Amygdala (tissue), 56 donors: ENCODE data around the gene CACNA2D3.

Experiments used
- DNase-seq, 56 donors: peaks; one replicate each; lab custom pipeline; 2025; lab: John Stamatoyannopoulos, UW

CACNA2D3 gene

DNA sequence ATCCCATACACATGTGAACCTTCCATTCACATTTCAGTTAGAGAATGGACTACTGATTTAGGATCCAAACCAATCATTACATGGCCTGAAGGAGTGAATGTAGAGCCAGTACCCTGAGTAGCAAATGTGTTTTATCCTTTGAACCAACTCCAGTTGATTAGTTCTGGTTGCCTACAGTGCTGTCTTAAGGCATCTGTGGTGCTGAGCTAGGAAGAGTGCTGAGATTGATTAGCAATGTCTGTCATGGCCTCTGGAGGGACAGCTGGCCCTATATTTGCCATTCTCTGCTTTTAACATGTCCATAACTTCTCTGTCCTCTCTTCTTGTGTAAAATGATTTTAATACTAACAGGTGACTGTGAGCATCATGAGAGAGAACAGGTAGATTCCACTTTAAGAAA lies 794.4 kb downstream of the CACNA2D3 start:
- DNase-seq: no peak

DNA sequence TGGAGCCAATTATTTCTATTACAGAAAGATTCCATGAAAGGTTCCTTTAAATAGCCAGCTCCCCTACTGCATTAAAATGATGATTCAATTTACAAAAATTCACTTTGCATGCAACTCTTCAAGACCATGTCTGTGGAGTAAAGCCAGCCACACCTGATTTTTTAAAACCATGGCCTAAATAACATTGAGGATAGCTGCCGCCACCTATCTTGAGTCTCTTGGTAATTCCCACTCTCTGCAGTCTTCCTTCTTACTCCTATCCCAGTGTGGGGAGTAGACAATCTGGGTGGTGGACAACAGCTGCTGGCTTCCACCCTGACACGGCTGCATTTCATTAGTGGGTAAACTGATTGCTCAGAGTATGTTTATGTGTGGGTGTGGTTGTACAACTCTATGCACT lies 794.8 kb downstream of the CACNA2D3 start:
- no peak for DNase-seq

DNA sequence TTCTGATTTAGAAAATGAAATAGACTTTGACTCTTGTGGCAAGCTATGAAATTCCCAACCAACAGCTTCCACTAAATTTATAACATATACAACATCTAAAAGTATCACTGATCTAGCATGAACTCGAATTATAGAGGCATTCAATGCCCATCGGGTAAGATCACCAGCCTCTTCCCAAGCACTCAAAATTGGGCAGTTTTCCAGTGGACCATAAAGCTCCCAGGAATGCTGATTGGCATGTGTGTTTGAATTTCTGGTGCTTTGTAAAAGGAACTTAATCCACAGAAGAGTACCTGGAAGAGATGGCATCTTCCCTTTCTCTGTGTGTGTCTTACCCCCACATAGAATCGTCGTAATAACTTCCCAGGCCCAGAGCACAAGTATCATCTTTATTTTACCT lies 795.5 kb downstream of the CACNA2D3 start:
- no peak for DNase-seq

DNA sequence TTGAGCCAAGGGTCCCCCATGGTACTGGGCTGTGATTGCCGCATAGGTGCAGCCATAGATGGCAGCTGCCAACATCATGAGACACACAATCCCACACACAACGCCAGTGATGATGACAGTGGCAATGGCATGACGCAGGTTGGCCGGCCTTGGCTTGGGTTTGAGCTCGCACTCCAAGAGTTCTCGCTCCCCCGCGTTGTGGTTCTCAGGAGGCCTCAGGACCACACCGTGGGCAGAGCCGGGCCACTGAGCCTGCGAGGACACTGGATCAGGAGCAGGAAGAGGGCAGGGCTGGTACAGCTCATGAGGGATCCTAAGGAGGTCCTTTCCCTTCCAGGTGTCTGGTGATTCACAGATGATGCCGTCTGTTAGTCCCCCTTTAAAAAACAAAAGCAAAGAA lies 796.2 kb downstream of the CACNA2D3 start:
- DNase-seq: no peak

DNA sequence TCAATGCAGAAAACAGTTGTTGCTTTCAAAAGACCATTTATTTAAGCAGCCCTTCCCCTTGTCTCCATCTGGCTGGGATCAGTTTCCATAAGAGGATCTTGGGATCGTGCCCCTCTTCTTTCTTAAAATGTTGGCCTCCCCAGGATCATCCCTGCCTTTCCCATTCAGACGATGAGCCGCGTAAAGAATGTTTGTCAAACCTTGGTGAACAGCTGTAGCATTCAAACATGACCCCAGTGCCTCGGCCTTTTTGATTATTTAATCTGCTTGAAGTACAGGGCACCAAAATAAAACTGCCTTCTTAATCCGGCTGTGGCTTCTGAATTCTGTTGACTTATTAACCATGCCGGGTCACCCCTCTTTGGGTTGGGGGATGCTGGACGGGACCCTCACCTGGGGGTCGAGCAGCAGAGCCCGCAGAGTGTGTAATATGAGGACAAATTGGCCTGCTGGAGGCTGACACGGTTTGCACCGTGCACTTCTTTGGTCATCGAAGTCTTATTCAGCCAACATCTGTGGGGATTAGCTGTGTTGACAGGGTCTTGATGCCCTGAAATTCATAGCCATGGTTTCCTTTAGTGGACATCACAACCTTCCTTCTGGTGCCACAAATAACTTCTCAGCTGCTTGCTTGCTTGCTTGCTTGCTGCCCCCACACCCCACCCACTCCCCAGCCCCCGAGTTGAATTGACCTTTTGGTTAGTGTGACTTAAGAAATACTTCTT lies 805.9 kb downstream of the CACNA2D3 start, which contains the start of gene LRTM1:
LRTM1 (minus strand) TSS at position 14 of the 725 bp plus-strand sequence. CDS start 148 bp downstream, outside the sequence.
- DNase-seq: no peak

DNA sequence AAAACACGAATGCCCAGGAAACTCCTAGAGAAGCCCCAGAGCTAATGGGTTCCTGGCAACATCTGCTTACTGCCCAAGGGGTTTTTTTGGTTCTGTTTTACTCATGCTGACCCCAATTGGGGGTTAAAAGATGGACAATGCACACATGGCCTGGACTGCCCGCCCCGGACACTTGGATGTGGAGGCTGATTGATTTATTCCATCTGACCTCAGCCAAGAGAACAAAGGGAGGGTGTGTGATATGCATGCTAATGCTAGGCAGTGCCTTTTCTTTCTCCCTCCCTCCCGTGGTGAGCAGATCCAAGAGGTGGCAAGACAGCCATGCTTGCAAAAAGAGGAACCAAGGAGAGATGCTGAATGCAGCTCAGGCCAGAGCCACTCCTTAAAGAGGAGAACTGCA lies 808.8 kb downstream of the CACNA2D3 start:
- DNase-seq: peak in 52 of 56 donors; percentile 3 to 83 (median 48)

DNA sequence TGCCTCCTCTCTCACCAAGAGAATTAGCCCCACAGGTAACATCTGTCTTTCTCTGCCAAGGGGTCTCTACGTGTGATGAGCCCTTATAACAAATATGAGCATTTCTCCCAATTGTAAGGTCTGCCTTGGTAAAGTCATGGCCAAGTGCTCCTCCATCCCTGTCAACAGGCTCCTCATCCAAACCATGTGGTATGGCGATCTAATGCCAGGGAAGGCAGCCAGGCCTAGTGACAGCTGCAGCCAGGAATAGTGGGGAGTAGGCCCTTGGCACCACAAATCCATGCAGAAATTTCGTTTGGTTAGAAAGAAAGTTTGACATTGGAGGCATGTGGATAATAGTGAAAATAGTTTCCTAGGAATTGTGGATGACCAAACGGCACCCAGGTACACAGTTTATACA lies 810.3 kb downstream of the CACNA2D3 start:
- DNase-seq: peak in 37 of 56 donors; percentile 1 to 74 (median 19)

DNA sequence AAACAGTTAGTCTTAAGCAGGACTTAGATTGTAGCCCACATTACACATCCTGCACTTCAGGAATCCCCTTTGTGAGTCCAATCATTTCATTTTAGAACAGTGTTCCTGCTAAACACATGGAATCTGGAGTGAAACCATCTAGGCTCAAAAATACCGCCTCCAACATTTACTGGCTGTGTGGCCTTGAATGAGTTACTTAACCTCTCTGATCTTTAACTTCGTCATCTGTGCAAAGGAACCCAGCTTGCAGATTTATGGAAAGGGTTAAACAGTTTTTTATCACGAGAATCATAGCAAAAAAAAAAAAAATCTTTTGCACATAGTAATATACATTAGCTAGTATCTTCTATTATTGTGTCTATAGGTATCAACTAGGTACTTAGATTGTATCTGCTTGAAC lies 813.5 kb downstream of the CACNA2D3 start:
- no peak for DNase-seq

DNA sequence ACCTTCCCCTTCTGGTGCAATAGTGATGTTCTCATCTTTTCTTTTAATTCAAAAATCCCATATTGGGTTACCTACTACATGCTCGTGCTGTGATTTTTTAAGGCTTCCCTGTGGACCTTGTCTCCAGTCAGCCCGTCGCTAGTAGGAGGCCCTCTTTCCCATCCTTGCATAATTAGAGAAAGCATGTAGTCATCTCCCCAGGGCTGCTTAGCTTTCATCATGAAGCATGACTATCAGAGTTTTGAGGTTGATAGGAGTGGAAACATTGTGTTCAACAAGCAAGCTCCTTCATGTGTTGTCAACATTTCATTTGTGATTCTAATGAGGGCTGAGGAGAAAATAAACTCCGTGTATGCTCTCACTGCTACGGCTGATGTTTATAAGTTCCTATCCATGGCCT lies 814.2 kb downstream of the CACNA2D3 start:
- DNase-seq: no peak

DNA sequence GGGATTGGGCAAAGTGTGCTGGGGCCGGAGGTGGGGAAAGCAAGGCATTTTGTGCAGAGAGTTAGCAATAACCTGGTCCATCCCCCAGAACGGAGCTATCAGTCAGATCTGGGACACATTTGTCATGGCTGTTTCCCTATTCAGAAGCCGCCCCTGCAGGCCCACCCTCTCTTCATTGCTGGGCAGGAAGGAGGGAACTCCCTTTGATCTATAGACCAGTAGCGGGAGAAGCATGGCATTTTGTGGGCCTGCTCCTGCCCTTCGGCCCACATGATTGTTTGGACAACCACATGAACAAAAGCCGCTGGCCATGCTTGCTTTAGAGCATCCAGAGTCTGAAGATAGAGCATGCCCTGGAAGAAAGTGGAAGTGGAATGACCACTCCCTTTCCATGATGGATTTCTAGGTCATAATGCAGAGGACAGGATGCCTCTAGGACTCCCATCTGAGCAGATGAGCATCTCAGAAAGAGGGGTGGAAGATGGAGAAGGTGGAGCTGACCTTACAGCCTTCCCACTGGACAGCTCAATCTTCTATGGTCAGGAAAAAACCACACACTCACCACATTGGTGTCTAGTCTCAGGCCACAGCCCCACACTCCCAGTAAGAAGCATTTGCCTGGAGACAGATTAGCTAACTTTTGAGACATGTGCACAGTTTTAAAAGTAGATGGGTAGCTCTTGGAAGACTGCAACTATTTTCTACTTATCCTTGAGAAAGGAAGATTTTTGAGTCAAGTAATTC lies 817.4 kb downstream of the CACNA2D3 start:
- no peak for DNase-seq

DNA sequence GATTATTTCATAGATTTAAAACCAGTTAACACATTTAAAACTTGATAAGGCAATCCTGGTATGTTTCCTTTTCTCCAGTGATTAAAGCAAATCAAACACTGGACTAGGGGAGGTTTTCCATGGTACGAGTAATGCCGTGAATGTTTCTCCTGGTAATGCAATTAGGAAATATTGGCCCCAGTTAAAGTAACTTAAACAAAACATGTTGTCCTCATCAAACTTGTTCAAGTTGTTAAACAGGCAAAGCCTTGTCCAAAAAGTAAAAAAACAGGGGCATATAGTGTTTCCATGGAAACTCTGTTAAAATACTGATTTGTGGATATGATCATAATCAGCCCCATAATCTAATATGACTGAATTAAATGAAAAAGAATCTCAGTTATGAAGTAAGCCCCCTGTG lies 818.6 kb downstream of the CACNA2D3 start:
- no peak for DNase-seq

DNA sequence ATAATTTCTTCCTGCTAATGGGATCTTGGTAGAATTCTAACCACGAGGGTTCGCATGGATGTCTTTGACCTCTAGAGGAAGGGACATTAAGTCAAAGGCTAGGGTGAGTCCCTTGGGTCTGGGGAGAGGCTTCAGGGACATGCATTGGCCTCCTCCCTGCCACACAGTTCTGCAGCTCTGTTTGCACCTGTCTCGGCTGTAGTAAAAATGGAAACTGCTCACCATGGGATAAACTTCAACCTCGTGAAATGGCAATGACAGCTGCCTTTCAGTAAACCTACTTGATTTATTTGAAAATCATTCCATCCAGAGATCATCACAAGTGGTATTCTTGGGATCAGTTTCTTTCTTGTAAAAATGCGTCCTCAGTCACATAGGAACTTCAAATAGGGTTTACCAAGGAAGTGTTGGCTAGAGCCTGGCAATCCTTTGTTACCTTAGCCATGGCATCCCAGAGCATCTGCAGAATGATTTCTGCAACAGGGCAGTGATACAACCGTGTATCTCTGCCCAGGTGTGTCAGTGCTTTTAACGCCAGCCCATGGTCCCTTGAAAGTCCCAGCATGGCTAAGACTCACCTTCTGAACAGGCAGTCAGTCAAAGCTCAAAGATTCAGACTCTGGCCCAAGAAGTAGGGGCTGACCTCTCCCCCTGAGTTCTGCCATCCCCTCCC lies 819.5 kb downstream of the CACNA2D3 start:
- DNase-seq: no peak

DNA sequence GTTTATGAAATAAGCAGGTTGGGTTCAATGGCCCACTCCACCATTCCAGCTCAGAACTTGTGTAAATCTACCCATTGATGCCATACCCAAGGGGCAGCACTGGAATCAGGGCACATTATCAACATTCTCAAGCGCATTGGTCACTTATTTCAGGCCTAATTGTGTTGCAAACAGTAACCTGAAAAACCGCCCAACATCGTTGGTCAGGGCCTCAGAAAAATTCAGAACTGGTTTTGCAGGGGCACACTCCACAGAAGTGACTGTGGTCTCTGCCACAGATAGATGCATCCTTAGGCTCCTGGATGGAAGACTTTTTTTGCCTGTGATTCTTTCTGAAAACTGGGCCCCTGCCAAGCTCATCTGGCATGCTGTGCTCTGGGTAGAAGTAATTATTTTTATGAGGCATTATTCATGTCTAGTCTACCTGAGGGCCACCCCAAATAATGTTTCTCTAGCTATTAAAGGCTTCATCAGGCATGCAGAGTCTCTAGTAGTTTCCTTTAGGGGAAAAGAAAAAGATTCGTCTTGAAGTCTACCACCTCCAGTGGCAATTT lies 827.2 kb downstream of the CACNA2D3 start:
- DNase-seq: no peak

DNA sequence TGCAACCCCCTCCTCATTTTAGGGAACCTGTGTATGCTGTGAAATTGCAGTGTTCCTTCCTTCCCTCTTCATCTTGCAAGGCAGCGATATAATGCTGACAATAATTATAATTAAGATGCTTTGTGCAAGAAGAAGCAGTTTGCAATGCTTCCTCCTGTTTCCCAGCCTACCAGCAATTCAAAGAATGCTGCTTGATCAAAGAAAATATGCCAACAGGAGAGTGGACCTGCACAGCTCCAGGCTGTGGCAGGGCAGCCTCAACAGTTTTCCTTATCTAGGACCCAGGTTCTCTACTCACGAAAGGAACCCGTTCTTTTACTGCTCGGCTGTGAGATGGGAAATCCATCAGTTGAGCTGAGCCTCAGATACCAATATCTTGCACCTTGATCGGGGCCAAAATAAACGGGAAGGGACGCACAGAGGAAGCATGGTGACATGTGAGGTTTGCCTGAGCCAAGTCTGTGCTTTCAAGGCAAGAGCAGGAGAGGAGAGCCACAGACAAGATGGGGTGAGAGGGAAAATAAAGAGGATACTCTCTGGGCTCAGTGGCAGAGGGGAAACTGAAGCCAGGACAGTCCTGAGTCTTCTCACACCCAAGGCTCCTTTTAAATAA lies 828.1 kb downstream of the CACNA2D3 start:
- DNase-seq: no peak

DNA sequence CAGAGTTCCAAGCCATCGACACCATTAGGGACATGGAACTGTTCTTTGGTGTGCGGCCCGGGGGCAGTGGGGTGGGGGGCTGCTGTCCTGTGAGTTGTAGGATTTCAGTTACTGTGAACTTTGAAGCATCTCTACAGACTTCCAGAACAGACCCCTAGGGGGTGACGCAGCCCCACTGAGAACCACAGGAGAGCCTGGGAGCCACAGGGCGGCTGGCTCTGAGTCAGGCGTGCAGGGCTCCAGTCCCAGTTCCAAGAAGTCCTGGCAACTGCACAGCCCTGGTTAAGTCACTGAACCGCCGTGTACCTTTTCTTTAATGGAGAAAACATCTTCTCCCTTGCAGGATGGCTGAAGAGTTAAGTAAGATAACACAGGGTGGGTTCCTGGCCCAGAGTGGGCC lies 829.1 kb downstream of the CACNA2D3 start:
- peak in 44 of 56 donors; percentile 3 to 72 (median 22) for DNase-seq

DNA sequence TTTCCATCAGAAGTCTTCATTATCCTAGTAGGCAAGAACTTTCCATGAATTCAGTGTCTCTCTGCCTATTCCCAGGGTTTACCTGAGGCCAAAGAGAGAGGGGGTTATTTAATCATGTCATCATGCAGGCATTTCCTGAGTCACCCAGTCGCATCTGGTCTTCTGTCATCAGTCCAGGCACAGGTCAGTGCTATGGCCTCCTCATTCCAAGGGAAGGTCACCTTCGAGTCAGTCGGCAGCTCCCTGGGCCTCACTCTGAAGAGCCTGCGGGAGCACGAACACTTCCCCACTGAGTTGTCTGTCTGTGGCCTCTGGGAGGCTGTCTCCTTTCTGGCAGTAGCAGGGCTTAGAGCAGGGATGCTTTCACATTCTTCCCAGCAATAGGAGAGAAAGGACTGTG lies 831.7 kb downstream of the CACNA2D3 start:
- DNase-seq: no peak

DNA sequence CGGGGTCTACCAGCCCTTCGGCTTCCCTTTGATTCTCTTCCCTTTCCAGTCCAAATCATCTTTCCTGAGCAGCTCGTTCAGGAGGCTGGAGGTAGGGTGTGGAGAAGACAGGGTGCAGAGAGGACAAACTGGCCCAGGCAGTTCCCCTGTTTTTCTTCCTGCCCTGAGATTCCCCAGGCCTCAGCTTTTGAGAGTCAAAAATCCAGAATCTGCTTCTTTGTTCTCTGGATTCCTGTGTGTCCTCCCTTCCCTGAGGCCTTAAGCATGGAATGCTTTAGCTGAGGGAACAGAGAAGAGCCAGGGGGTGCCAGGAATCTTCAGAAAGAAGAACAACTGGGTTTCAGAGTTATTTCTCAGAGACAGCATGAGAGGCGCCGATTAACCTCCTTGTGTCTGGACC lies 832.2 kb downstream of the CACNA2D3 start:
- no peak for DNase-seq

DNA sequence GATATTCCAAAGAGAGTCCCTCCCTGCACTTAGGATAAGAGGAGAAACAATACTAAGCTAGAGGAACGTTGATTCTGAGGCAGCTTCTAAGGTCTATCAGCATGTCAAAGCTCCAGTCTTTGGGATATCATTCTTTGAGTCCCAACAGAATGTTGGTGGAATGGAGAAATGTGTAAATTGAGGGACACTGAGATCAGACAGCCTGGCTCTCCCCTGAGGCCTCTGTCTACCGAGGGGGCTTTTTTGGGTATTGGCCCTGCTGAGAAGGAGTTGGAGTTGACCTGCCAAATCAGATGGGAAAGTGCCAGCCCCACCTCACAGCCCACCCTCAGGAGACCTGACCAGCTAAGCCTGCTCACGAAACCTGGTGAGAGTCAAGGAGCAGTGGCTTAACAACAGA lies 833.1 kb downstream of the CACNA2D3 start:
- no peak for DNase-seq

DNA sequence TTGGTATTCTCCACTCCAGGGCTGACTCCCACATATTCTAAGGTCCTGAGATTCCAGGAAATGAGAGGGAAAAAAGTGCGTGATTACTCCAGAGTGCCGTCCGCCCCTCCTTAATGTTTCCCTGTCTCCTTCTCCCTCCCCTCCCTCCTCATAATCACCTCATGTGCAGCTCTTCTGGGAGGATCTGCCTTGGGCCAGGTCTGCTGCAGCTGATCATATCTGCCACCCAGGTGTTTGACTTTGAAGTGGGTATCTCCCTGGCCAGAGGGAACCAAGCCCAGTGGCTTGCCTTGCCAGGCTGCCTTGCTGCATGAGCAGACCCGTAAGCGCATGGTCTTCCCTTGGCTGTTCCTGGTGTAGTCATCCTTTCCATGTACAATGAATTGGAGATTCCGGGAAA lies 833.6 kb downstream of the CACNA2D3 start:
- DNase-seq: no peak

DNA sequence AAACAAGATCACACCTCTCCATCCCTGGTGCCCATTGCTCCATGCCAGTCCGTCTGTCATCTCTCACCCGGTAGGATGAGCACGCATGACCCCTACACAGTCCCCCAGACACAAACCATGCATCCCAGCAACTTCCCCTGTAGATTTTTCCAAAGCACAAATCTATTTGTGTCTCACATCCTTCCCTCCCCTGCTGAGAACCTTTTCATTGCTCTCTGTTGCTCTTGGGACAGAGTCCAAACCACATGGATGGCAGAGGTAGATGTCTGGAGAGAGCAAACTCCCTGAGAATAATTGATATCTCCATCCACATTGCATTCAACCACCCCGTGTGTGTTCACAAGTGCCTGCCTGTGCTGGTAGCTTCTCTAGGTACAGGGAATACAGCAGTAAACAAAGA lies 835.4 kb downstream of the CACNA2D3 start:
- DNase-seq: no peak

DNA sequence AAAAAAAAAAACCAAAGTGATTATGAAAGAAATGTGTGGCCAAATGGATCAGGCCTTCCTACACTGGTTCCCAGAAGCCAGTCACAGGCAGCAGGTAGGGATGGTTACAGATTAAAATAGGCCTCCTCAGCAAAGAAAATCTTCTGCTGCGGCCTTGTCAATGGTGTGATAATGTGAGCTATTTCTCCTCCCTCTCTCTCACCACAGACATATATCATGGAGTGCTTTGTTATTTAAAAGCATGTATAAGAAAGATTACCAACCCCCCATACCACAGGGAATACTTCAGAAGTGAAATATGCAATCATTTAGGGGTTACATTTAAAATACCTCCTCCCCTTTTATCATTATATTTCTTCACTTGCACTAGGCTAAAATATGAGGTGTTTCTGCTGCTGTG lies 837.7 kb downstream of the CACNA2D3 start:
- DNase-seq: no peak
